HG03457 (cell line): Measurements from ENCODE around the gene CHTF18.
A peak's percentile ranks its signal among the peaks of the same experiment; 100 is the strongest.
"Not testable (repeated sequence)": the region's sequence is repeated elsewhere in the genome, so short reads cannot be mapped to it uniquely, and the experiment has no call there.

ENCODE experiments used
- ATAC-seq: cut with Tn5 transposase; IDR thresholded peaks from one replicate; pipeline ENCODE4 v1.9.1; 2021; ENCODE audit warnings: moderate number of reproducible peaks; ENCODE audit not compliant: unreplicated experiment

CHTF18 gene

DNA sequence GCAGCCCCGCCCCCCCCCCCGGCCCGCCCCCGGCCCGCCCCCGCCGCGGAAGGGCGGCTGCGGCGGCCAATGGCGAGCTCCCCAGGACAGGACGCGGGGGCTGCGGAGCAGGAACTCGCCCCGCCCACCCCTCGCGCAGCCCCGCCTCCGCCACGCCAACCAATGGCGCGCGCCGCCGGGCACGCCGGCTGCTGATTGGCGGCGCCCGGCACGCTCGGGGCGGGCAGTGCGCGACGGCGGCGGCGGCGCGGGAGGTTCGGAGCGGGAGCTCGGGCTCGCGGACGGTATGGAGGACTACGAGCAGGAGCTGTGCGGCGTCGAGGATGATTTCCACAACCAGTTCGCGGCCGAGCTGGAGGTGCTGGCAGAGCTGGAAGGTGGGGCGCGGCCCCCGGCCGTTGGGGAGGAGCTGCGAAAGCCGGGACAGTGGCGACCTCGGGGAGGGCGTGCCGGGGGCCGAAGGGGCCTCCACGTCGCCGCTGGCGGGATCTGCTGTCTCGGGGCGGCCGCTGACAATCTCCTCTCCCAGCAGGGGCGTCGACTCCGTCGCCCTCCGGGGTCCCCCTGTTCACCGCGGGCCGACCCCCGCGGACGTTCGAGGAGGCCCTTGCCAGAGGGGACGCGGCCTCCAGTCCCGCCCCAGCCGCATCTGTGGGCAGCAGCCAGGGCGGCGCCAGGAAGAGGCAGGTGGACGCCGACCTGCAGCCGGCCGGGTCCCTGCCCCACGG is at the start of gene CHTF18:
Gene CHTF18 (plus strand): TSS at position 222 of the 728 bp plus-strand sequence. CDS start 65 bp downstream, at position 287.
- ATAC-seq, result peak; percentile 49

DNA sequence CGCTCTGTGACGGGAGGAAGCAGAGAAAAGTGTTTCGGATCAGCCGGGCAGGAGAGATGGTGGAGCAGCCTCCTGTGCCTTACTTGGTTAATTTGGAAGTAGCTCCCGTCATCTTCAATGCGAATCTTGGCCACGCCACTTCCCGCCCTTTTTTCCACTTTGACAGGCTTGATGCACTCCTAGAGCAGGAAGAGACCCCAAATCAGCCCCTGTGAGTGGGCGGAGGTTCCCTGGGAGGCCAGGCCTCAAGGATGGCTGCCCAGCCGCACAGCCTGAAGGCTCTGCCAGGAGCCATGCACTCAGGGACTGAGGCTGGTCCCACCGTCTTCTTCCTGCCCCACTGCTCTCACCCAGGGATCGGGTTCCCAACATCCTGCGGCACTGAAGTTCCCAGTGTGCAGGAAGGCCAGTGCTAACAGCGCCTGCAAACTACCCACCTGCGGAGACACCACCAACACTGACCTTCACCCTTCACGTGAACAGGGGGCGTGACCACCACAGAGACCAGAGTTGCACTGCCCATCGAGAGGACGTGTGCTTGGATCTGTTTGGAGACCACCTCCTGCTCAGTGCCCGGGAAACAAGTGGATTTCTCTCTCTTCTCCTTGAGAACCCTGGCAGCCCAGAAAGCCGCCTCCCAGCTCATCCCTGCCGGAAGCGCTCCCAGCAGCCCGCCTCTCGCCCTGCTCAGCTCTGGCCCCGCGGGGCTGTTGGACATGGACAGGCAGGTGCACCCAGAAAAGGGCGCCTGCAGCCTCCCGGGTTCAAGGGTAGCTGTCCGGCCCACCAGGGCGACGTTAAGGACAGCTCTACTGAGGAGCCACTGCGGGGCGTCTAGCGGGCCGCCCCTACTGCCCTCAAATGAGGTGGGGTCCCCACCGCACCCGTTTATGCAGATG is 48.6 kb upstream of the CHTF18 start:
- ATAC-seq, result no peak

GRCh38 chr16:740459-740763 is 48.0 kb upstream of the CHTF18 start:
- no peak for ATAC-seq

DNA sequence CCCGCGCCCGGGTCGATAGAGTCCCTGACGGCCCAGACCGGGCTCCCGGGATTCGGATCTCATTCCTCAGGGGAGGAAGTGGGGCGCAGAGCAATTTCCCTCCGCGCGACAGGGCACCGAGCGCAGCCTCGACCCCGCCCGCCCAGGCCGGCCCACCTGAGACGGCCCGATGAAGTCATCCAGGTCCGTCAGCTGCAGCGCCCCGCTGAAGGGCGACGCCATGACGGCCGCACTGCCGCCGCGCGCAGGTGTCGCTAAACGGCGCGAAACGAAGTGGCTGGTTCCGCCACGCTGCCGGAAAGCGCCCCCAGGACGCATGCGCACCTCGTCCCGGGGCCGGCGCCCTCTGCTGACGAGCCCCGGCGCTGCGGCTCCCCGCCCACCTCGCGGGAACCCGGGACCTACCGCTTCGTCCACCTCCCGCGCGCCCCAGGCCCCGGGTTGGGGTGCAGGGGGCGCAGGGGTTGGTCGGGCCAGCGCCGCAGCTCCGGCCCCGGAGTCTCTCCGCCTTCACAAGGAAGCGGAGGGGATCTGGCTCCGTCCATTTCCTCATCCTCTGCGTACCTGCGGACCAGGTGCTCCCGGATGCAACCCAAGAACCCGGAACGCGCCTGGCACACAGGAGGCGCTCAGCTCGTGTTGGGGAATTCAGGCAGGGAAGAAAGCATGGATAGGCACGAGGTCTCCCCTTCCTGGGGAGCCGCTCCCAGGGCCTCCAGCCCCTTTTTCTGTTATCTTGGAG is 47.5 kb upstream of the CHTF18 start, which contains the start of gene CIAO3:
Gene CIAO3 (minus strand): TSS at position 234 of the 742 bp plus-strand sequence. CDS start 12 bp downstream, at position 222.
- ATAC-seq, result peak; percentile 62

GRCh38 chr16:741986-742629 is 46.3 kb upstream of the CHTF18 start:
- no peak for ATAC-seq

- ATAC-seq, result not testable (repeated sequence)
Measured at GRCh38 chr16:742894-743293, 45.5 kb upstream of the CHTF18 start.

DNA sequence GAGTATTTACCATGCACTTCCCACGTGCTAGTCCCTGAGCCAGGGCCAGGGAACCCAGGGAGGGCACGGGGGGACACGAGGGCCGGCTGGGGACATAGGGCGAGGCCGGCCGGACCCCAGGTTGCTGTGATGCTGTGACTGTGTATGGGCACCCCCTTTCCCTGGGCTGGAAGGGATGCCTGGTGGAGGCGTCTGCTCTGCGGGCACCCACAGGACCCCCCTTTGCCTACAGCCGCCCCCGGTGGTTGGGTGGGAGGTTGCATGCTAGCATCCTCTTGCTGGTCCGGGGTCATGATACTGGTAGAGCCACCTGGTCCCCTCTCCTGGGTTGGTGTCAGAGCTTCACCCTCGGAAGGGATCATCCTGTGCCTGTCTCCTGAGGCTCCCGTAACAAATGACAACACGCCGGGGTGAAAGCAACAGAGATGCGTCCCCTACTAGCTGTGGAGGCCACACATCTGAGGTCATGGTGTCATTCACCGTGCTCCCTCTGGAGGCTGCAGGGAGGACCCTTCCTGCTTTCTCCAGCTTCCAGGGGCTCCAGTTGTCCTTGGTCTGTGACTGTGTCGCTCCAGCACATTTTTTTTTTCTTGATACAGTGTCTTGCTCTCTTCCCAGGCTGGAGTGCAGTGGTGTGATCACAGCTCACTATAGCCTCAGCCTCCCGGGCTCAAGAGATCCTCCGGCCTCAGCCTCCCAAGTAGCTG is 44.5 kb upstream of the CHTF18 start:
- ATAC-seq, result no peak

DNA sequence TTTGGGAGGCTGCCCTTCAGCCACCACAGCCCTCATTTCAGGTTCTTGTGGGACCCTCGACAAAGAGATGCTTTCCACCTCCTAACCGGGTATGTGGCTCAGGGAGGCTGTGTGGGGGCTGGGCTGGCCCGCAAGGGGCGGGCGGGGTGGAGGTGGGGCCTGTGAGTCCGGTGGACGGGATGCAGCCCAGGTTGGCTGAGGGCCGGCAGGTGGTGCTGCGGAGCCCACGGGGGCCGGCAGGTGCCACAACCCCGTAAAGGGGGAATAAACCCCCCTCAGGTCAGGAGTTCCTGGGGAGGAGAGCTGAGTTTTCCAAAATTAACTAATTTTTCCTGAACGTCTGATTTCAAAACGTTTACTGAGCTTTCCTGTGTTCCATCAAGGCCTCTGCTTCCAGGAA is 42.7 kb upstream of the CHTF18 start:
- ATAC-seq, result no peak

- no peak for ATAC-seq
Measured at GRCh38 chr16:746637-747036, 41.8 kb upstream of the CHTF18 start.

GRCh38 chr16:747978-748746 is 40.3 kb upstream of the CHTF18 start:
- no peak for ATAC-seq

- no peak for ATAC-seq
Measured at GRCh38 chr16:749010-749409, 39.4 kb upstream of the CHTF18 start.

GRCh38 chr16:750485-750884 is 37.9 kb upstream of the CHTF18 start:
- no peak for ATAC-seq

DNA sequence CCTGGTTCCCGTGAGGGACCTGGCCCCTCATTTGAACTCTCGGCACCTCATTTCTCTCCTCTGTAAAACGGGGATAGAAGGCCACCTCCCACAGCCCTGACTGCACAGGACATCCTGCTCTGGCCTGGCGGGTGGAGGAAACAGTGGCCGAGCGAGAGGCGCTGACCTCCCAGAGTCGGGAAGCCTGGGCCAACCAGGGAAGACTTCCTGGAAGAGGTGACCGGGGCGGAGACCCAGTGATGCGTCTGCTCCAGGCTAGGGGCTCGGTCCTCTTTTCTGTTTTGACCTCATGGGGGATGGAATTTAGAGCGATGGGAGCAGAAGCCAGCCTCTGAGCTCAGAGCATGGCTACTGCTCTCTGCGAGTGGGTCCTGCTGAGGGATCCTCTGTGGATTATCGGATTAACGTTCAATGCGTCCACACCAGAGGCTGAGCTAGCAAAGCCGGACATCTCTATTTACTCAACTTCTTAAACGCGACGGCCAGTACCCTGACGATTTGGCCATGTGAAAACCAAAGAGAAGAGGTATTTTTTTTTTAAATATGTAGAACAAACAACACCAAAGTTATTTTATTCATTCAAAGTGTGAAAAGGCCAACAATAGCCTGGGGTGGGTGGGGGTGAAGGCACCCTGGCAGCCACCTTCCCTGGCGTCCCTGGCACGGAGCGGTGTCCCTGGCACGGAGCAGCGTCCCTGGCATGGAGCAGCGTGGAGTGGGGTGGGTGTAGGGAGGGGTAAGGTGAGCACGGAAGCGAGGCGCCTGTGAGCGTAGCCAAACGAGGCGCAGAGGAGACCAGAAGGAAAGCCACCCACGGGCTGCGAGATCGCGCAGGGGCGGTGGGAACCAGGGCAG is 37.0 kb upstream of the CHTF18 start:
- no peak for ATAC-seq

DNA sequence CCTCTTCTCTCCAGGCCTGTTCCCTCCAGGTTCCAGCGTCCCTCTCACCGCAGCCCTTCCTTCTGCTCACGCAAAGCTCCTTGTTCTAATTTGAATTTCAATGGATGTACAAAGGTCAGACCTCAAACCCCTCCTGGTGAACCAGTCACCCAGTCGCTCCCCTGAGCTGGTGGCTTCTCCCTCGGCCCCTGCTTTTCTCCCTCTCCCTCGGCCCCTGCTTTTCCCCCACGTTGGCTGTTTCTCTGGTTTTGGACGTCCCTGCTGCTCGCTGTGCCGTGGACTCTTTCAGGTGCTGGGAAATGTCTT is 36.5 kb upstream of the CHTF18 start:
- no peak for ATAC-seq

DNA sequence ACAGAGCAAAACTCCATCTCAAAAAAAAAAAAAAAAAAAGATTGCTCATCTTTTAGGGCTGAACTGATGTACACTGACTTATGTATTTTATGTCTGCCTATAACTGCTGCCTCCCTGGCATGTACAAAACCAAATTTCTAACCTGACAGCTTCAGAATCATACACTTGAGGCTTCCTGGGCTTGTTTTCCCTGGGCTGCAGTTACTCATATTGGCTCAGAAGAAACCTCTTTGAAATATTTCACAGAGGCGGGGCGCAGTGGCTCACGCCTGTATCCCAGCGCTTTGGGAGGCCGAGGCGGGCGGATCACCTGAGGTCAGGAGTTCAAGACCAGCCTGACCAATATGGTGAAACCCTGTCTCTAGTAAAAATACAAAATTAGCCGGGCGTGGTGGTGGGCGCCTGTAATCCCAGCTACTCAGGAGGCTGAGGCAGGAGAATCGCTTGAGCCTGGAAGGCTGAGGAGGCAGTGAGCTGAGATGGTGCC is 34.3 kb upstream of the CHTF18 start:
- ATAC-seq, result not testable (repeated sequence)

GRCh38 chr16:754656-755055 is 33.8 kb upstream of the CHTF18 start:
- ATAC-seq, result no peak

DNA sequence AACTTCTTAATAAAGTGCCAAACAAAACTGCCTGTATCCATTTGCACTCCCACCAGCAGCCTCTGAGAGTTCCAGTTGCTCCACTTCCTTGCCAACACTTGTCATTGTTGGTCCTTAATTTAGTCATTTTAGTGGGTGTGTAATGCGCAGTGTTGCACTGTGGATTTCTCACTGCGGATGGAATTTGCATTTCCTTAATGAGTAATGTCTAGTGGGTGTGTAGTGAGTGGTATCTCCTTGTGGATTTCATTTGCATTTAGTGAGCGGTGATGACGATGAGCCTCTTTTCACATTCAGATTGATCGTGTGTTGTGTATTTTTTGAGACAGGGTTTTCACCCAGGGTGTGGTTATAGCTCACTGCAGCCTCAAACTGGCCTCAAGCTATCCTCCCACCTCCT is 32.0 kb upstream of the CHTF18 start:
- ATAC-seq, result no peak

DNA sequence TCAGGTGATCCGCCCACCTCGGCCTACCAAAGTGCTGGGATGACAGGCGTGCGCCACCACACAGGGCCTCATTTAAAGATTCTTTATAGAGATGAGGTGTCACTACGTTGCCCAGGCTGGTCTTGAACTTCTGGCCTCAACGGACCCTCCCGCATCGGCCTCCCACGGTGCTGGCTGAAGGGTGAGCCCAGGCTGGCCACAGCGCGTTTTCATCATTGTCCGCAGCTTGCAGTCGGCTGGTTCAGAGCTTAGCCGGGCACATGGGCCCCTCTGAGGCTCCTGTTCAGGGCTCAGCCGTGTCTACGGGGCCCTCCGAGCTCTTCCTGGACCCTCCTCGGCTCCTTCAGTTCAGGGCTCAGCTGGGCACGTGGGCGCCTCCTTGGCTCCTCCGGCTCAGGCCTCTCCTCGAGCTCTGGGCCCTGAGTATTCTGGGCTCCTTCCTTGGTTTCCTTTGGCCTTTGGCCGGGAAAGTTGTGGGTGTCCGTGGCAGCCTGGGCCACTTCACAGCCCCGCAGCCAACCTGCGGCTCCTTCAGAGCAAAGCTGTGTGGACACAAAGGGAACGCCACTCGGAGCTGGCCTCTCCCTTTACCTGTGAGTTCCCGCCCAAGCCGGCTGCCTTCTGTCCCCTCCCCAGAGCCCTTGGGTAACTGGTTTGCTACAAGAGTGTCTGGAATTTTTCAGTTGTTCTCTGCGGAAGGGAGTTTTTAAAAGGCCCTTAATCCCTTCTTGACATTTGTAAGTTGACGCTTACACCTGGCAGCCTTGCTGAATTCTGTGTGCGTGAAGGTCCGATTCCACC is 29.1 kb upstream of the CHTF18 start:
- no peak for ATAC-seq
